SK-N-SH (cell line): Measurements from ENCODE around the gene RMI2. TPM values are rescaled to one million over a fixed set of nuclear protein-coding genes. Genes with fewer than 3 reads are reported as not detected.

Experiments
- CTCF ChIA-PET: fragments of 300-600, 350-600 bp; formaldehyde crosslinking; extraction: SDS; loops from one replicate; lab custom pipeline; 2021; lab: Yijun Ruan, JAX
- POLR2A ChIA-PET: fragments of 350-600 bp; sonication (Branson Sonifier 250); formaldehyde crosslinking; extraction: SDS; loops from one replicate; lab custom pipeline; 2020; ENCODE audit warnings: antibody characterized with exemption, inconsistent platforms; lab: Yijun Ruan, JAX
- DNase-seq: peaks from one replicate; pipeline ENCODE4 v3.0.0; 2012
- H2AFZ ChIP-seq: fragments of 200-600 bp; sonication (generic); 2 replicates; pipeline ENCODE4 v1.8.1; 2016; ENCODE audit warnings: antibody characterized with exemption, mild to moderate bottlenecking, low read depth
- H3F3A ChIP-seq: fragments of 200-600 bp; sonication (generic); replicated peaks from 2 replicates; pipeline ENCODE3; 2016; ENCODE audit warnings: antibody characterized with exemption, mild to moderate bottlenecking; ENCODE audit not compliant: insufficient read depth
- H3K27ac ChIP-seq, 2 experiments: fragments of 200-500 bp in 1 of 2; fragments of 200-600 bp in 1 of 2; sonication (Bioruptor generic) in 1 of 2; sonication (generic), shearing (Covaris generic) in 1 of 2; 2 replicates each; pipeline versions ENCODE4 v1.5.1 to v1.6.1; 2014 to 2016; ENCODE audit warnings: low read depth in 2 of 2, inconsistent platforms in 1 of 2, low read length in 1 of 2, mild to moderate bottlenecking in 1 of 2, mixed read lengths in 1 of 2
- H3K27me3 ChIP-seq: fragments of 200-600 bp; sonication (generic), shearing (Covaris generic); 2 replicates; pipeline ENCODE4 v1.6.1; 2016; ENCODE audit warnings: mixed run types; ENCODE audit not compliant: insufficient read depth
- H3K36me3 ChIP-seq, 2 experiments: fragments of 200-500 bp in 1 of 2; fragments of 200-600 bp in 1 of 2; sonication (Bioruptor generic) in 1 of 2; sonication (generic) in 1 of 2; replicated peaks in 1 of 2; 2 replicates each; pipeline versions ENCODE3 to v1.5.1; 2014 to 2016; ENCODE audit warnings: low read length in 1 of 2, mild to moderate bottlenecking in 1 of 2; ENCODE audit not compliant: insufficient read depth in 2 of 2, control insufficient read depth in 1 of 2
- H3K4me1 ChIP-seq, 2 experiments: fragments of 200-500 bp in 1 of 2; fragments of 200-600 bp in 1 of 2; sonication (Bioruptor generic) in 1 of 2; sonication (generic), shearing (Covaris generic) in 1 of 2; 2 replicates each; pipeline versions ENCODE4 v1.5.1 to v1.6.1; 2014 to 2016; ENCODE audit warnings: low read depth in 1 of 2, low read length in 1 of 2, mixed run types in 1 of 2; ENCODE audit not compliant: insufficient read depth in 2 of 2, control insufficient read depth in 1 of 2
- H3K4me2 ChIP-seq: fragments of 200-600 bp; sonication (generic), shearing (Covaris generic); 2 replicates; pipeline ENCODE4 v1.6.1; 2017; ENCODE audit warnings: mixed run types
- H3K4me3 ChIP-seq, 2 experiments: fragments of 200-500 bp in 1 of 2; fragments of 200-600 bp in 1 of 2; sonication (Bioruptor generic) in 1 of 2; sonication (generic), shearing (Covaris generic) in 1 of 2; 2 replicates each; pipeline versions ENCODE4 v1.5.1 to v1.8.1; 2014 to 2016; ENCODE audit warnings: low read depth in 2 of 2, inconsistent platforms in 1 of 2, low read length in 1 of 2, mild to moderate bottlenecking in 1 of 2, mixed read lengths in 1 of 2, moderate library complexity in 1 of 2
- H3K79me2 ChIP-seq: fragments of 200-600 bp; sonication (generic); 2 replicates; pipeline ENCODE4 v1.8.1; 2017; ENCODE audit warnings: mild to moderate bottlenecking; ENCODE audit not compliant: insufficient read depth
- H3K9ac ChIP-seq: fragments of 200-600 bp; sonication (generic); 2 replicates; pipeline ENCODE4 v1.6.1; 2017; ENCODE audit warnings: mixed run types
- H3K9me2 ChIP-seq: fragments of 200-600 bp; sonication (generic); 2 replicates; pipeline ENCODE4 v1.6.1; 2017; ENCODE audit warnings: mixed run types
- H3K9me3 ChIP-seq: fragments of 200-600 bp; sonication (generic); 2 replicates; pipeline ENCODE4 v1.6.1; 2017; ENCODE audit warnings: mixed run types, mild to moderate bottlenecking, moderate library complexity
- H4K20me1 ChIP-seq: fragments of 200-600 bp; sonication (generic); 2 replicates; pipeline ENCODE4 v1.6.1; 2017; ENCODE audit warnings: mild to moderate bottlenecking, mixed run types; ENCODE audit not compliant: insufficient read depth
- ELF1 ChIP-seq: IDR thresholded peaks from 2 replicates; pipeline ENCODE4 v1.4.0; 2012
- EP300 ChIP-seq, 2 experiments: IDR thresholded peaks; 2 replicates each; pipeline versions ENCODE4 v1.4.0 to v1.6.1; 2012; ENCODE audit warnings: borderline replicate concordance in 1 of 2, low read depth in 1 of 2, low read length in 1 of 2
- FOSL2 ChIP-seq: IDR thresholded peaks from 2 replicates; pipeline ENCODE4 v1.4.0; 2012; ENCODE audit warnings: low read depth, mild to moderate bottlenecking, moderate library complexity, borderline replicate concordance
- FOXM1 ChIP-seq: IDR thresholded peaks from 2 replicates; pipeline ENCODE4 v1.4.0; 2012; ENCODE audit warnings: low read depth, mild to moderate bottlenecking
- GABPA ChIP-seq: IDR thresholded peaks from 2 replicates; pipeline ENCODE4 v1.4.0; 2012; ENCODE audit warnings: low read depth, mild to moderate bottlenecking
- MEF2A ChIP-seq: IDR thresholded peaks from 2 replicates; pipeline ENCODE4 v1.4.0; 2012; ENCODE audit warnings: low read depth, borderline replicate concordance
- NFIC ChIP-seq: IDR thresholded peaks from 2 replicates; pipeline ENCODE4 v1.4.0; 2012; ENCODE audit warnings: borderline replicate concordance
- RAD21 ChIP-seq: IDR thresholded peaks from 2 replicates; pipeline ENCODE4 v1.6.1; 2012; ENCODE audit warnings: mild to moderate bottlenecking, low read length
- RFX5 ChIP-seq: IDR thresholded peaks from 2 replicates; pipeline ENCODE4 v1.6.1; 2012; ENCODE audit warnings: mild to moderate bottlenecking, improper control_type of control experiment, low read length
- RXRA ChIP-seq: IDR thresholded peaks from 2 replicates; pipeline ENCODE4 v1.4.0; 2012; ENCODE audit warnings: low read depth, mild to moderate bottlenecking, borderline replicate concordance
- TEAD4 ChIP-seq: IDR thresholded peaks from 2 replicates; pipeline ENCODE4 v1.4.0; 2012; ENCODE audit warnings: mild to moderate bottlenecking, borderline replicate concordance; ENCODE audit not compliant: insufficient read depth
- ZBTB33 ChIP-seq: IDR thresholded peaks from 2 replicates; pipeline ENCODE4 v1.4.0; 2012; ENCODE audit warnings: low read depth, borderline replicate concordance
- WGBS: methylation state at CpG from one replicate; pipeline ENCODE4 v1.1.6; 2017; ENCODE audit warnings: low lambda C conversion rate; 5-methylcytosine and 5-hydroxymethylcytosine counted together
- polyA plus RNA-seq, 3 experiments: library from polyadenylated mRNA; depleted of rRNA; stranded (reverse); fragments of >200 nt; gene quantifications; 2 replicates each; pipeline ENCODE4 v1.2.3, GENCODE V29; 2012
- TF ChIP-seq, protein P1 (sequence below): fragments of 150-350 bp; IDR thresholded peaks from 2 replicates; pipeline ENCODE4 v1.6.1; 2016; ENCODE audit warnings: mild to moderate bottlenecking, low read depth, low read length
- TF ChIP-seq, protein P2 (sequence below): IDR thresholded peaks from 2 replicates; pipeline ENCODE4 v1.4.0; 2012; ENCODE audit warnings: low read depth
- TF ChIP-seq, protein P3 (sequence below): fragments of 150-350 bp; IDR thresholded peaks from 2 replicates; pipeline ENCODE4 v1.6.1; 2017; ENCODE audit warnings: antibody characterized with exemption, low read length, low read depth, borderline replicate concordance
- TF ChIP-seq, protein P4 (sequence below): fragments of 200-600 bp; sonication (generic); IDR thresholded peaks from 2 replicates; pipeline ENCODE4 v1.6.1; 2017; ENCODE audit warnings: antibody characterized with exemption, mild to moderate bottlenecking, moderate library complexity
- TF ChIP-seq, protein P5 (sequence below): IDR thresholded peaks from 2 replicates; pipeline ENCODE4 v1.6.1; 2012; ENCODE audit warnings: mild to moderate bottlenecking, low read depth, low read length, moderate library complexity

Gene RMI2
- polyA plus RNA-seq, 1 of the 3 experiments (the other 2 are of a cell fraction) = 8.5 TPM

- Histone ChIP-seq H3K4me2 (no peak overlapping the region), H3K4me1 (peaks cover 0 to 22% of the 10 kb centered on the region in 2 experiments; a peak in 1 of 4 replicates)
- WGBS = 84% methylated on average over 13 of the region's 14 CpGs
- TF ChIP-seq, protein P1, sequence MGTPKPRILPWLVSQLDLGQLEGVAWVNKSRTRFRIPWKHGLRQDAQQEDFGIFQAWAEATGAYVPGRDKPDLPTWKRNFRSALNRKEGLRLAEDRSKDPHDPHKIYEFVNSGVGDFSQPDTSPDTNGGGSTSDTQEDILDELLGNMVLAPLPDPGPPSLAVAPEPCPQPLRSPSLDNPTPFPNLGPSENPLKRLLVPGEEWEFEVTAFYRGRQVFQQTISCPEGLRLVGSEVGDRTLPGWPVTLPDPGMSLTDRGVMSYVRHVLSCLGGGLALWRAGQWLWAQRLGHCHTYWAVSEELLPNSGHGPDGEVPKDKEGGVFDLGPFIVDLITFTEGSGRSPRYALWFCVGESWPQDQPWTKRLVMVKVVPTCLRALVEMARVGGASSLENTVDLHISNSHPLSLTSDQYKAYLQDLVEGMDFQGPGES = no peak
- no peak for TF ChIP-seq TEAD4
- TF ChIP-seq, all 33 proteins: peak for 0
- no peaks in the 10 kb centered on the region for H3K9me3 ChIP-seq
- ChIA-PET CTCF (interaction anchor here (0.9 to 8.6 kb wide), 6 partner anchors 8 to 315 kb away, joined by 3 to 107 read pairs (median 36); no protein-coding TSS in a partner anchor), POLR2A (no interaction called here)
- no peaks in the 10 kb centered on the region for H3K36me3 ChIP-seq
- no peaks in the 10 kb centered on the region for H3F3A ChIP-seq
- no peak overlapping the region for H2AFZ ChIP-seq
- no peak overlapping the region for H3K27ac ChIP-seq
- no peak overlapping the region for H3K4me3 ChIP-seq
- H3K79me2 ChIP-seq = no peaks in the 10 kb centered on the region
- no peaks in the 10 kb centered on the region for H4K20me1 ChIP-seq
- H3K9ac ChIP-seq = no peak overlapping the region
- DNase-seq = no peak
- no peaks in the 10 kb centered on the region for H3K9me2 ChIP-seq
- no peaks in the 10 kb centered on the region for H3K27me3 ChIP-seq
These were observed 53.6 kb downstream of the RMI2 start for GRCh38 chr16:11398851-11399250.

DNA sequence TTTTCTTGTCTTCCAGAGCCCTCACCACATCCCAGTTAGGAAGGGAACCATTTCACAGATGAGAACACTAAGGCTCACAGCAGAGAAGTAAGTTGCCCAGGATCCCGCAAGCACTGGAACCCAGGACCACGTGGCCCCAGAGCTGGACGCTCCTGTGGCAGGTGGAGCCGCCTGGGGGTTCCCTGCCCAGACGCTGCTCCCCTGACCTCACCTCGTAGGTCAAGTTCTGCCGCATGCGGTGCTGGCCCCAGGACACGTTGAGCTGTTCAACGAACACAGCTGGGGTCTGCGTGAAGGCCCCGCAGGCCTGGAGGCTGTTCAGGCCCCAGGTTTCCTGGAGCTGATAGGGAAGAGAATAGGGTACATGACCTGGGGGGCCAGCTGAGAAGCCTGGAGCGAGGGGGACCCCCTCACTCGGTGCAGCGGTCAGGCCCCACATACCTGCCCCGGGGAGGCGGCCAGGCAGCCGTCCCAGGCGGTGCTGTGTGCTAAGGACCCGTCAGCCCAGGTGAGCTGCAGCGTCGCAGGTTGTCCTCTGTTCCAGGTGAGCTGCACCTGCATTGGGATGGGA, 54.1 kb downstream of the RMI2 start:
- Histone ChIP-seq H3F3A (no peaks in the 10 kb centered on the region), H3K79me2 (no peaks in the 10 kb centered on the region), H4K20me1 (no peaks in the 10 kb centered on the region), H2AFZ (no peak overlapping the region), H3K9me3 (no peaks in the 10 kb centered on the region), H3K9ac (no peak overlapping the region), H3K4me3 (no peak overlapping the region), H3K27me3 (no peaks in the 10 kb centered on the region), H3K4me1 (peaks cover 0 to 22% of the 10 kb centered on the region in 2 experiments; a peak in 1 of 4 replicates), H3K9me2 (no peaks in the 10 kb centered on the region), H3K27ac (no peak overlapping the region), H3K4me2 (no peak overlapping the region), H3K36me3 (no peaks in the 10 kb centered on the region)
- DNase-seq = peak; percentile 13
- ChIA-PET CTCF (interaction anchor here (0.6 to 8.6 kb wide), 9 partner anchors 8 to 436 kb away, joined by 3 to 107 read pairs (median 4); no protein-coding TSS in a partner anchor), POLR2A (no interaction called here)
- 85% methylated on average over 20 of the region's 22 CpGs for WGBS
- TF ChIP-seq, protein P2, sequence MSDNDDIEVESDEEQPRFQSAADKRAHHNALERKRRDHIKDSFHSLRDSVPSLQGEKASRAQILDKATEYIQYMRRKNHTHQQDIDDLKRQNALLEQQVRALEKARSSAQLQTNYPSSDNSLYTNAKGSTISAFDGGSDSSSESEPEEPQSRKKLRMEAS = no peak
- TF ChIP-seq FOXM1 (no peak), GABPA (no peak), RAD21 (no peak), RXRA (no peak), NFIC (no peak), ELF1 (no peak), FOSL2 (no peak), MEF2A (no peak), RFX5 (no peak), ZBTB33 (no peak), EP300 (IDR thresholded peaks at IDR 0.05; ENCODE audit: borderline replicate concordance in 1 of 2, low read depth in 1 of 2, low read length in 1 of 2) (no peak)
- TF ChIP-seq, protein P3, sequence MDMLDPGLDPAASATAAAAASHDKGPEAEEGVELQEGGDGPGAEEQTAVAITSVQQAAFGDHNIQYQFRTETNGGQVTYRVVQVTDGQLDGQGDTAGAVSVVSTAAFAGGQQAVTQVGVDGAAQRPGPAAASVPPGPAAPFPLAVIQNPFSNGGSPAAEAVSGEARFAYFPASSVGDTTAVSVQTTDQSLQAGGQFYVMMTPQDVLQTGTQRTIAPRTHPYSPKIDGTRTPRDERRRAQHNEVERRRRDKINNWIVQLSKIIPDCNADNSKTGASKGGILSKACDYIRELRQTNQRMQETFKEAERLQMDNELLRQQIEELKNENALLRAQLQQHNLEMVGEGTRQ = no peak
- TF ChIP-seq, protein P4, sequence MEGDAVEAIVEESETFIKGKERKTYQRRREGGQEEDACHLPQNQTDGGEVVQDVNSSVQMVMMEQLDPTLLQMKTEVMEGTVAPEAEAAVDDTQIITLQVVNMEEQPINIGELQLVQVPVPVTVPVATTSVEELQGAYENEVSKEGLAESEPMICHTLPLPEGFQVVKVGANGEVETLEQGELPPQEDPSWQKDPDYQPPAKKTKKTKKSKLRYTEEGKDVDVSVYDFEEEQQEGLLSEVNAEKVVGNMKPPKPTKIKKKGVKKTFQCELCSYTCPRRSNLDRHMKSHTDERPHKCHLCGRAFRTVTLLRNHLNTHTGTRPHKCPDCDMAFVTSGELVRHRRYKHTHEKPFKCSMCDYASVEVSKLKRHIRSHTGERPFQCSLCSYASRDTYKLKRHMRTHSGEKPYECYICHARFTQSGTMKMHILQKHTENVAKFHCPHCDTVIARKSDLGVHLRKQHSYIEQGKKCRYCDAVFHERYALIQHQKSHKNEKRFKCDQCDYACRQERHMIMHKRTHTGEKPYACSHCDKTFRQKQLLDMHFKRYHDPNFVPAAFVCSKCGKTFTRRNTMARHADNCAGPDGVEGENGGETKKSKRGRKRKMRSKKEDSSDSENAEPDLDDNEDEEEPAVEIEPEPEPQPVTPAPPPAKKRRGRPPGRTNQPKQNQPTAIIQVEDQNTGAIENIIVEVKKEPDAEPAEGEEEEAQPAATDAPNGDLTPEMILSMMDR = no peak
- TF ChIP-seq, protein P5, sequence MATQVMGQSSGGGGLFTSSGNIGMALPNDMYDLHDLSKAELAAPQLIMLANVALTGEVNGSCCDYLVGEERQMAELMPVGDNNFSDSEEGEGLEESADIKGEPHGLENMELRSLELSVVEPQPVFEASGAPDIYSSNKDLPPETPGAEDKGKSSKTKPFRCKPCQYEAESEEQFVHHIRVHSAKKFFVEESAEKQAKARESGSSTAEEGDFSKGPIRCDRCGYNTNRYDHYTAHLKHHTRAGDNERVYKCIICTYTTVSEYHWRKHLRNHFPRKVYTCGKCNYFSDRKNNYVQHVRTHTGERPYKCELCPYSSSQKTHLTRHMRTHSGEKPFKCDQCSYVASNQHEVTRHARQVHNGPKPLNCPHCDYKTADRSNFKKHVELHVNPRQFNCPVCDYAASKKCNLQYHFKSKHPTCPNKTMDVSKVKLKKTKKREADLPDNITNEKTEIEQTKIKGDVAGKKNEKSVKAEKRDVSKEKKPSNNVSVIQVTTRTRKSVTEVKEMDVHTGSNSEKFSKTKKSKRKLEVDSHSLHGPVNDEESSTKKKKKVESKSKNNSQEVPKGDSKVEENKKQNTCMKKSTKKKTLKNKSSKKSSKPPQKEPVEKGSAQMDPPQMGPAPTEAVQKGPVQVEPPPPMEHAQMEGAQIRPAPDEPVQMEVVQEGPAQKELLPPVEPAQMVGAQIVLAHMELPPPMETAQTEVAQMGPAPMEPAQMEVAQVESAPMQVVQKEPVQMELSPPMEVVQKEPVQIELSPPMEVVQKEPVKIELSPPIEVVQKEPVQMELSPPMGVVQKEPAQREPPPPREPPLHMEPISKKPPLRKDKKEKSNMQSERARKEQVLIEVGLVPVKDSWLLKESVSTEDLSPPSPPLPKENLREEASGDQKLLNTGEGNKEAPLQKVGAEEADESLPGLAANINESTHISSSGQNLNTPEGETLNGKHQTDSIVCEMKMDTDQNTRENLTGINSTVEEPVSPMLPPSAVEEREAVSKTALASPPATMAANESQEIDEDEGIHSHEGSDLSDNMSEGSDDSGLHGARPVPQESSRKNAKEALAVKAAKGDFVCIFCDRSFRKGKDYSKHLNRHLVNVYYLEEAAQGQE = no peak
